H9 (cell line): ENCODE measurements around the gene SH3BP2. TPM values are rescaled to one million over a fixed set of nuclear protein-coding genes. Genes with fewer than 3 reads are reported as not detected.

Experiments used
- DNase-seq: peaks from one replicate; pipeline ENCODE4 v3.0.0-alpha.2; 2017
- H2AFZ ChIP-seq: one replicate; pipeline ENCODE4 v1.6.1; 2013; ENCODE audit warnings: mild to moderate bottlenecking, low read length, control low read depth, moderate library complexity
- H2AK5ac ChIP-seq: 2 replicates; pipeline ENCODE4 v1.6.1; 2013; ENCODE audit warnings: low read length, control low read depth, mixed read lengths; ENCODE audit not compliant: insufficient read length
- H2BK120ac ChIP-seq: one replicate; pipeline ENCODE4 v1.6.1; 2013; ENCODE audit warnings: low read depth, mild to moderate bottlenecking, low read length, control low read depth, inconsistent platforms; ENCODE audit not compliant: poor library complexity, severe bottlenecking
- H2BK12ac ChIP-seq: 2 replicates; pipeline ENCODE4 v1.6.1; 2013; ENCODE audit warnings: low read length, control low read depth, mixed read lengths, low read depth; ENCODE audit not compliant: insufficient read length
- H2BK15ac ChIP-seq: 2 replicates; pipeline ENCODE4 v1.6.1; 2013; ENCODE audit warnings: low read depth, low read length, control low read depth
- H2BK20ac ChIP-seq: one replicate; pipeline ENCODE4 v1.6.1; 2013; ENCODE audit warnings: low read depth, mild to moderate bottlenecking, low read length, control low read depth, inconsistent platforms; ENCODE audit not compliant: poor library complexity, severe bottlenecking
- H2BK5ac ChIP-seq: 2 replicates; pipeline ENCODE4 v1.6.1; 2013; ENCODE audit warnings: low read length, control low read depth, mixed read lengths; ENCODE audit not compliant: insufficient read length
- H3K14ac ChIP-seq: 2 replicates; pipeline ENCODE4 v1.6.1; 2013; ENCODE audit warnings: low read length, control low read depth; ENCODE audit not compliant: insufficient read depth
- H3K18ac ChIP-seq: 2 replicates; pipeline ENCODE4 v1.6.1; 2013; ENCODE audit warnings: low read depth, mild to moderate bottlenecking, mixed read lengths, low read length, control low read depth; ENCODE audit not compliant: insufficient read length
- H3K23ac ChIP-seq: 2 replicates; pipeline ENCODE4 v1.6.1; 2013; ENCODE audit warnings: low read length, control low read depth, mixed read lengths, low read depth; ENCODE audit not compliant: insufficient read length
- H3K23me2 ChIP-seq: 2 replicates; pipeline ENCODE4 v1.6.1; 2013; ENCODE audit warnings: low read depth, mild to moderate bottlenecking, mixed read lengths, low read length, control low read depth; ENCODE audit not compliant: insufficient read length, poor library complexity, severe bottlenecking
- H3K27ac ChIP-seq: 2 replicates; pipeline ENCODE4 v1.5.1; 2013; ENCODE audit warnings: low read length, control low read depth, mixed read lengths, low read depth; ENCODE audit not compliant: insufficient read length
- H3K27me3 ChIP-seq: 2 replicates; pipeline ENCODE4 v1.6.1; 2013; ENCODE audit warnings: low read length, control low read depth, inconsistent platforms; ENCODE audit not compliant: insufficient read depth
- H3K4ac ChIP-seq: 2 replicates; pipeline ENCODE4 v1.6.1; 2013; ENCODE audit warnings: low read depth, mild to moderate bottlenecking, control low read depth, inconsistent platforms, low read length, moderate library complexity
- H3K4me1 ChIP-seq: 2 replicates; pipeline ENCODE4 v1.6.1; 2013; ENCODE audit warnings: low read length, control low read depth, inconsistent platforms; ENCODE audit not compliant: insufficient read depth
- H3K4me2 ChIP-seq: 2 replicates; pipeline ENCODE4 v1.6.1; 2013; ENCODE audit warnings: low read length, control low read depth, mixed read lengths; ENCODE audit not compliant: insufficient read length, insufficient read depth
- H3K56ac ChIP-seq: 2 replicates; pipeline ENCODE4 v1.6.1; 2013; ENCODE audit warnings: low read depth, mild to moderate bottlenecking, mixed read lengths, low read length, control low read depth; ENCODE audit not compliant: insufficient read length
- H3K79me1 ChIP-seq: 2 replicates; pipeline ENCODE4 v1.6.1; 2013; ENCODE audit warnings: low read depth, mild to moderate bottlenecking, moderate library complexity, low read length, control low read depth, inconsistent platforms; ENCODE audit not compliant: insufficient read depth, poor library complexity, severe bottlenecking
- H3K79me2 ChIP-seq: 2 replicates; pipeline ENCODE4 v1.6.1; 2013; ENCODE audit warnings: low read length, control low read depth, inconsistent platforms; ENCODE audit not compliant: insufficient read depth
- H3K9ac ChIP-seq: 2 replicates; pipeline ENCODE4 v1.6.1; 2013; ENCODE audit warnings: low read length, control low read depth, mixed read lengths; ENCODE audit not compliant: insufficient read length; ENCODE audit errors: extremely low read depth
- H3K9me3 ChIP-seq: one replicate; pipeline ENCODE4 v1.6.1; 2013; ENCODE audit warnings: low read depth, low read length, inconsistent platforms; ENCODE audit not compliant: control insufficient read depth
- H3T11ph ChIP-seq: one replicate; pipeline ENCODE4 v1.6.1; 2013; ENCODE audit warnings: mild to moderate bottlenecking, low read length, control low read depth, inconsistent platforms
- H4K20me1 ChIP-seq: one replicate; pipeline ENCODE4 v1.6.1; 2013; ENCODE audit not compliant: control insufficient read depth, insufficient read length, insufficient read depth
- H4K5ac ChIP-seq: 2 replicates; pipeline ENCODE4 v1.6.1; 2013; ENCODE audit warnings: low read depth, mild to moderate bottlenecking, mixed read lengths, low read length, control low read depth; ENCODE audit not compliant: insufficient read length
- H4K8ac ChIP-seq: replicated peaks from 2 replicates; pipeline ENCODE4 v1.6.1; 2013; ENCODE audit warnings: low read length, control low read depth, mixed read lengths, low read depth; ENCODE audit not compliant: insufficient read length
- H4K91ac ChIP-seq: 2 replicates; pipeline ENCODE4 v1.6.1; 2013; ENCODE audit warnings: low read depth, mild to moderate bottlenecking, moderate library complexity, mixed read lengths, low read length, control low read depth; ENCODE audit not compliant: insufficient read length
- H3K27ac Mint-ChIP-seq, 3 experiments: 2 replicates in 2 of 3; 3 replicates in 1 of 3; pipeline ENCODE4 v1.8.0; 2020 to 2021; ENCODE audit warnings: mixed read lengths in 3 of 3, mild to moderate bottlenecking in 1 of 3, moderate library complexity in 1 of 3
- H3K27me3 Mint-ChIP-seq: 2 replicates; pipeline ENCODE4 v1.8.0; 2021; ENCODE audit warnings: low read depth, mild to moderate bottlenecking, moderate library complexity, mixed read lengths
- H3K36me3 Mint-ChIP-seq, 3 experiments: 2 replicates in 2 of 3; 3 replicates in 1 of 3; pipeline ENCODE4 v1.8.0; 2020 to 2021; ENCODE audit warnings: low read depth in 3 of 3, mixed read lengths in 3 of 3; ENCODE audit not compliant: insufficient read depth in 1 of 3
- H3K4me1 Mint-ChIP-seq, 2 experiments: 2 replicates each; pipeline ENCODE4 v1.8.0; 2020; ENCODE audit warnings: mixed read lengths in 2 of 2
- H3K4me3 Mint-ChIP-seq, 2 experiments: 2 replicates in 1 of 2; 3 replicates in 1 of 2; pipeline ENCODE4 v1.8.0; 2020 to 2021; ENCODE audit warnings: mild to moderate bottlenecking in 2 of 2, mixed read lengths in 2 of 2, moderate library complexity in 1 of 2
- H3K9me3 Mint-ChIP-seq, 2 experiments: 2 replicates in 1 of 2; 3 replicates in 1 of 2; pipeline ENCODE4 v1.8.0; 2020; ENCODE audit warnings: mild to moderate bottlenecking in 2 of 2, mixed read lengths in 2 of 2, moderate library complexity in 1 of 2
- WGBS: extraction: QIAGEN DNeasy Blood & Tissue Kit; methylation state at CpG from one replicate; pipeline ENCODE4 v1.1.7; 2013; ENCODE audit warnings: missing lambda C conversion rate, low lambda C conversion rate, mixed read lengths; ENCODE audit not compliant: insufficient read length; ENCODE audit errors: extremely low coverage; 5-methylcytosine and 5-hydroxymethylcytosine counted together
- total RNA-seq: library from RNA; stranded (reverse); gene quantifications from 2 replicates; pipeline ENCODE4 v1.2.1, GENCODE V29; 2021
- TF ChIP-seq, protein P1 (sequence below): fragments of 200-600 bp; sonication (generic); conservative IDR thresholded peaks from 3 replicates; pipeline ENCODE4 v1.8.0; 2021; ENCODE audit warnings: antibody characterized with exemption, mild to moderate bottlenecking

SH3BP2 gene
- total RNA-seq, 1 experiment from 2014 or later: 37.6 TPM

DNA sequence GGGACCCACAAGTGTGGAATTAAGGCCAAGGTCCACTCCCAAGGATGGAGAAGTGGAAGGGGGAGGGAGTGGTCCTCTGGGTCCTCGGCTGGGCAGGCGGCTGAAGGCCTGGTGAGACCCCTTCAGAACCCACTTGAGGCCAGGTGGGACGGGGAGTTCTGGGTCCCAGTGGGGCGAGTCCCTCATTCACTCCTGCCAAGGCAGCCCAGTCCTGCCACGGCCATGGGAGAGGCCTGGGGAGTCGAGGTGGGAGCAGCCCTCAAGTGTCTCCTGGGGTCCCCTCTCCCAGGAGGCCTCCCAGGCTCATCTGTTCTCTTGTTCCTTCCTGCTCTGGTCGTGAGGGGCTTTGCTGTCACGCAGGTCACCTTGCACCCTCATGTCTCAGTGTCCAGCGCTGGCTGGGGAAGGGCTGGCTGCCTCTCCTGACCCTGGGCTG is 6.1 kb upstream of the SH3BP2 start:
- Histone ChIP-seq H4K5ac (no peak overlapping the region), H3K27me3 (no peaks in the 10 kb centered on the region), H2BK12ac (no peak overlapping the region), H3K4ac (no peak overlapping the region), H2AFZ (no peak overlapping the region), H2BK5ac (no peak overlapping the region), H2BK20ac (no peak overlapping the region), H4K20me1 (no peaks in the 10 kb centered on the region), H3K4me1 (no peaks in the 10 kb centered on the region), H3K9me3 (no peaks in the 10 kb centered on the region), H3K56ac (no peak overlapping the region), H4K8ac (no peak overlapping the region), H3K27ac (no peak overlapping the region), H3K4me2 (no peak overlapping the region), H3K9ac (no peak overlapping the region), H3K79me2 (no peaks in the 10 kb centered on the region), H4K91ac (no peak overlapping the region), H3K23ac (no peak overlapping the region), H2BK15ac (no peak overlapping the region), H2BK120ac (no peak overlapping the region), H3T11ph (no peak overlapping the region), H3K23me2 (no peaks in the 10 kb centered on the region), H3K18ac (no peak overlapping the region), H3K14ac (no peak overlapping the region), H3K79me1 (no peaks in the 10 kb centered on the region), H2AK5ac (no peak overlapping the region)
- DNase-seq: no peak
- Mint-ChIP-seq H3K27me3 (peaks cover 15% of the 10 kb centered on the region), H3K4me3 (no peak overlapping the region), H3K36me3 (peaks cover 0 to 12% (median 0%) of the 10 kb centered on the region in 3 experiments; a peak in 2 of 7 replicates), H3K4me1 (peaks cover 27 to 32% of the 10 kb centered on the region in 2 experiments), H3K27ac (no peak overlapping the region), H3K9me3 (peaks cover 2 to 7% of the 10 kb centered on the region in 2 experiments; a peak in 2 of 5 replicates)
- no CpG with 5 or more reads among the region's 9 CpGs for WGBS
- TF ChIP-seq, protein P1, sequence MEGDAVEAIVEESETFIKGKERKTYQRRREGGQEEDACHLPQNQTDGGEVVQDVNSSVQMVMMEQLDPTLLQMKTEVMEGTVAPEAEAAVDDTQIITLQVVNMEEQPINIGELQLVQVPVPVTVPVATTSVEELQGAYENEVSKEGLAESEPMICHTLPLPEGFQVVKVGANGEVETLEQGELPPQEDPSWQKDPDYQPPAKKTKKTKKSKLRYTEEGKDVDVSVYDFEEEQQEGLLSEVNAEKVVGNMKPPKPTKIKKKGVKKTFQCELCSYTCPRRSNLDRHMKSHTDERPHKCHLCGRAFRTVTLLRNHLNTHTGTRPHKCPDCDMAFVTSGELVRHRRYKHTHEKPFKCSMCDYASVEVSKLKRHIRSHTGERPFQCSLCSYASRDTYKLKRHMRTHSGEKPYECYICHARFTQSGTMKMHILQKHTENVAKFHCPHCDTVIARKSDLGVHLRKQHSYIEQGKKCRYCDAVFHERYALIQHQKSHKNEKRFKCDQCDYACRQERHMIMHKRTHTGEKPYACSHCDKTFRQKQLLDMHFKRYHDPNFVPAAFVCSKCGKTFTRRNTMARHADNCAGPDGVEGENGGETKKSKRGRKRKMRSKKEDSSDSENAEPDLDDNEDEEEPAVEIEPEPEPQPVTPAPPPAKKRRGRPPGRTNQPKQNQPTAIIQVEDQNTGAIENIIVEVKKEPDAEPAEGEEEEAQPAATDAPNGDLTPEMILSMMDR: no peak
